Activated CD8-positive, alpha-beta memory T cell treated with anti-CD3 and anti-CD28 coated beads, Interleukin-2, amount 50 U/mL, for 24 hours (primary cell): ENCODE data around the gene CHID1.

Experiments
- DNase-seq: peaks from one replicate; pipeline ENCODE4 v3.0.0-alpha.2; 2020; ENCODE audit errors: extremely low read depth

The CHID1 gene

DNA sequence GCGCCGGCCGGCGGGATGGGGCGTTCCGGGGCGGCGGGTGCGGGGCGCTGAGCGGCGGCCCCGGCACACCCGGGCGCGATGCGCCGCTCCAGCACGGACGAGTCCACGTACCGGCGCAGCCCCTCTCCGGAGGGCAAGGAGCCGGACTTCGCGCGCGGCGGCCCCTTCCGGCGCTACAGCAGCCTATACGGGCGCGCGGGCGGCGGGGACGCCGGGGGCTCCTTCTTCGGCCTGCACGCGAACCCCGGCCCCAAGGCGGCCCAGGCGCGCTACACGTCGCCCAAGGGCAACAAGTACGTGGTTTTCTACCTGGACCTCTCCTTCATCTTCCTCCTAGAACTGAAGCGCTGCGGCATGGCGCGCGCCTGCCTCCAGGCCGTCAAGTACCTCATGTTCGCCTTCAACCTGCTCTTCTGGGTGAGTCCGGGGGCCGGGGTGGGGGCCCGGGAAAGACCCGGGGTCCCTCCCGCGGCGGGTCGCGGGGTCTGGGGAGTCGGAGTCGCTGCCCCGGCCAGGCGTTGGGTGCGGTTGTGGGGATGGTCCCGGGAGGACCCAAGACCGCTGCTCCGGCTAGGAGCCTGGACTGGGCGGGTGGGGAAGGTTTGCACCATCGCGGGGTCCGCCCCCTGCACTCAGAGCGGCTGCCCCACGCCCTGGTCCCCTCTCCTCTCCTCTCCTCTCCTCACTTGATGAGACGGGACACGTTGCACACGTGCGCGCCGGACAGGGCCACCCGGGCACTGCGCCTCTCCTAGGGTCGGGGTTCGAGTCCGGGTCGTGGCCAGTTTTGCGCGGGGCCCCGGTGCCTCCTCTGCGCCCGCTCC lies 60.4 kb downstream of the CHID1 start:
- DNase-seq: no peak

DNA sequence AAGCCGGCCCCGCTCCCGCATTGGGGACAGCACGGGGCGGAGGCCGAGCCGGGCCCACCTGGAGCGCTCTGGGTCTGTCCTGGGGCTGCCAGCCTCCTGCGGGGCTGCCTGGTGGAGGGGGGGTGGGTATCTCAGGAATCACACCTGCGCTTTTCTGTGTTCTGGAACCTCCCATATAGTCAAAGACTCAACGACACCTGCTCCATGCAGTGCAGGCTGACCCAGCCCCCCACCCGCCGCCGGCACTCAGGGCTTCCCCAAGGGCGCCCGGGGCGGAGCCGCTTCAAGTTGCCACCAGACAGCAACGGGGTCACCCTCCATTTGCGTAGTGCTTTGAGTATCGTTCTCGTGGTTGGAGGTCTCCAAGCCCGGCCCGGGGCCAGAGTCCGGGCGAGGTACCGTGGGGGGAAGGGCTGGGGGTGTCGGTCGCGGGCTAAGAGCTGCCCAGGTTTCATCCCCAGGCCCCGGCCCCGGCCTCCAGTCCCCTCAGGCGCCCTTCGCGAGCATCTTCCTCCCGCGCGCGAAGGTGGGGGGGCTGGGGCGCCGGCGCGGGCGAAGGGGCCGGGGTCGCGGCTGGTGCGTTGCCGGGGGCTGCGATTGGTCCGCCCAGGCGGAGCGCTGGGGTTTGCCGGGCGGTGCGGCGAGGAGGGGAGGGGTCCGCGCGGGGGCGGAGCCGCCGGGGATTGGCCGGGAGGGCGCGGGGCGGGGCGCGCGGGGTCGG lies 61.3 kb downstream of the CHID1 start:
- DNase-seq: no peak

DNA sequence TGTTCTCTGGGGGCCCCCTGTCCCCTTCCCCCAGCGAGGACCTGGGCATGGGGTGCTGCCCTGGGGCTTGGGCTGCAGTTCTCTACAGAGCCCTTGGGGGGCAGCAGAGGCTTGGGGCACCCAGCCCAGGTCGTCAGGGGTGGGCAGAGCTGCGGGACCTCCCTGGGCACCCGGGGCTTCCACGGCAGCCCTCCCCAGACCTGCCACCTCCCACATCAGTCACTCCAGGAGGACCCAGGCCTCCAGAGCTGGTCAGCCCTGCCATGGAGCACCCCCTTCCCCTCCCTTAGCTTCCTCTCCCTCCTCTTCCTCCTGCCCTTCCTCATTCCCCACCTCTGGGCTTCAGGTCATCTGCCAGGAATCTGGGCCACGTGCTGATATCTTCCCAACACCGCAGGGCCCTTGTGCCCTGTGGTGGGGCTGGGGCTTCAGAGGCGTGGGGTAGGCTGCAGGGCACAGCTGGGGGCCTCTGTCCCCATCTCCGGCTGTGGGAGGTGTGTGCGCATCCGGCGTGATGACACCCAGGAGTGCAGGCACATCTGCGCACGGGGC lies 62.2 kb downstream of the CHID1 start:
- DNase-seq: no peak

DNA sequence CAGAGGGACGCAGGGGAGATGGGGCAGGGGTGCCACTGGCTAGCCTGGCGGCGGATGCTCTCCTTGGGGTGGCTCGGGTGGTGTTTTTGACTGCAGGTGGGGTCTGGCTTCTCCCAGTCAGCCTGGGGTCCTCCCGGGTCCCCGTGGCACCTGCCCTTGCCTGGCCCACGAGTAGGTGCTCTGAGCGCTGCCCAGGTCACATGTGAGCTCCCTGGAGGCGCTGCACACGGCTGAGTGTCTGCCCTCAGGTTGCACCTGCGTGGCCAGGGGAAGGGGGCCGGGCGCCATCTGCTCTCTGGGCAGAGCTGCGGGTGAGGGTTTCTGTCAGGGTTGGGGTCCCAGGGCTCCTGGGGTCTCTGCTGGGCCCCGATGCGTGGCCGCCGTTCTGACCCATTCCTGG lies 62.7 kb downstream of the CHID1 start:
- DNase-seq: no peak

DNA sequence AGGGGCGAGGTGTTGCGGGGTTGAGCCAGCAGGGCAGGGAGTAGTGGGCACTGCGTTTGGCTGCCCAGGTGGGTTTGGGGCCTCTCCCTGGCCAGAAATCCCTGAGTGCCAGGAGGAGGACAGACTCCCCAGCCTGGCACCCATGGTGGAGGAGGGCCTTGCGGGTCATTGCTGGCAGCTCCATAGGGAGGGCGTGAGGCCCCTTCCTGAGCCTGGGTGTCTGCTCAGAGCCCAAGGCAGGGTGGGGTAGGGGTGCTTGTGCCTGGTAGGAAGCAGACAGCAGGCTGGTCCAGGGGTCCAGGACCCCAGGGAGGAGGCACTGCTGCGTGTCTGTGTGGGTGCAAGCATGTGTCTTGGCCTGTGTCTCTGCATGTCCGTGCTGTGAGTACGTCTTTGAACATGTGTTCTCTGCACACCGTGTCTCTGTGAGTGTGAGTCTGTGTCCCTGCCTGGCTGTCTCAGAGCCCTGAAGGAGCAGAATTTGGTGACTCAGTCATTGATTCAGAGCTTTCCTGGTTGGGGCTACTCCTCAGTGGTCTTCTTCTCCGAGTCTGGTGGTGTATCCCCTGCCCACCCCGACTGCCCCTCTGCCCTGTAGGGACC lies 64.0 kb downstream of the CHID1 start:
- no peak for DNase-seq

DNA sequence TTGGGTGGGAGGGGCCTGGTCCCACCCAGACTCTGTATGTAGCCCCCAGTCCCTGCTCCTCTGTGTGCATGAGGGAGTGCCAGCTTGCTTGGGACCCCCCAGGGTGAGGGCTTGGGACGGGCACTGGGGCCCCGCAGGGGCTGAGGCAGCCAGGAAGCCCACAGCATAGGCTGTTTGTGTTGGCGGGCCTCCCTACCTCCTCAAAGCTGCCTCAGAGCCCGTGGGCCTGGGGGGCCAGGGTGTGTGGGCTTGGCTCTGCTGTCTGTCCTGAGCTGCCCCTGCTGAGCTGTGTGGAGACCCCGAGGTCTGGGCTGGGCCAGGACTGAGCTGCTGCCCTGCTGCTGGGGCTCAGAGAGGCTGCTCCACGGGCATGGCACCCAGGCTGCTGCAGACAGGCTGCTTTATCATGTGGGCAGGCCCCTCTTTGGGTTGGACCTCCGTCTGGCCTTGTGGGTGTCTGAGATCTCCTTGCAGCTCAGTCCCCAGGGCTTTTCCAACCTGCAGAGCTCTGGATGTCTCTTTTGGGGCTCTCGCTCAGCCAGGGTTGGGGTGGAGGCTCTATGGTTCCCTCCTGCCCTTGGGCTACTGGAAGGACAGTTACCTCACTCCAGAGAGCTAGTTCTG lies 64.6 kb downstream of the CHID1 start:
- DNase-seq: no peak

- DNase-seq: no peak
Measured at GRCh38 chr11:844693-845644, 65.6 kb downstream of the CHID1 start.

- no peak for DNase-seq
Measured at GRCh38 chr11:843818-844692, 66.6 kb downstream of the CHID1 start.

DNA sequence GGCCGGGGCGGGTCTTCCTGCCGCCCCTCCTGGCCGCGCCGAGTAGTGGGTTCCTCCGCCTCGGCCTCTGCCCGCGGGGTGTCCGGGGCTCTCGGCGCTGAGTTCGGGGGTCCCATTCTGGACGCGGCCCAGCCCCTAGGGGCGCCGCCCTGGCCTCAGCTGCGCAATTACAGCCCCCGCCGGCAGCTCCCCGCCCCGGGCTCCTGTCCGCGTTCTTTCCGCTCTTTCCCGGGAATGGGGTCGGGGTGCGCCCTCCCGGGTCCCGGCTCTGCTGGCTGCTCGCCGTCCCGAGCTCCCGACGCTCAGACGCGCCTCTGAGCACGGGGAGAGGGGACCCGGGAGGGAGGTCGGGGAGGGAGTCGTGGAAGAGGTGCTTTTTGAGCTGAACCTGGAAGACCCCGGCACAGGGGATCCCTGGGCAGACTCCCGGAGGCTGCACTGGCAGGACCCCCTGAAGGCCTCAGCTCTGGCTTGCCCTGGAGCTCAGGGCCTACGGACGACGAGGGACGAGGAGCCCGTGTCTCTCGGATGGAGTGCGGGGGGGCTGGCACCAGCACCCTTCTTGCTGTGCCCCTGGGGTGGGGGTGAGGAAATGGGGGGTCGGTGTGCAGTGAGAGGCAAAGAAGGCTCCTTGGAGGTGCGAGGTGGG lies 67.4 kb downstream of the CHID1 start:
- no peak for DNase-seq

- peak; percentile 64 for DNase-seq
Measured at GRCh38 chr11:842370-843002, 68.1 kb downstream of the CHID1 start, which contains the start of the genes POLR2L and TSPAN4. POLR2L (minus strand) TSS chr11:842529; CDS start chr11:842508, 21 bp downstream. TSPAN4 (plus strand) TSS chr11:842852; CDS start chr11:850305, 7,453 bp downstream.

DNA sequence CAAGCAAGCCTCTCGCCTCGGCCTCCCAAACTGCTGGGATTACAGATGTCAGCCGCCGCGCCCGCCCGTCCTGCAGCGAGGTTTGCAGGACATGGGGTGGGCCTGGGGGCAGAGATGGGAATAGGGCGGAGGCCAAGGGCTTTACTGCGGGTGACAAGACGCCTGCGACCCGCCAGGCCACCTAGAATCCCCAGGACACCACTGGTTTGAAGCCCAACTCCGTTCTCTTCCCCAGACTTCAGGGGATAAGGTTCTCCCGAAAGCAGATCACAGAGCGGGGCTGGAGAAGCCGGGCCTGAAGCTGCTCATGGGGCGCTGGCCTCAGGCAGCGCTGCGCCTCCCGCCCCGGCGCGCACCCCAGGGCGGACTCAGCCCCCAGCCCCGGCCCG lies 68.6 kb downstream of the CHID1 start:
- no peak for DNase-seq

DNA sequence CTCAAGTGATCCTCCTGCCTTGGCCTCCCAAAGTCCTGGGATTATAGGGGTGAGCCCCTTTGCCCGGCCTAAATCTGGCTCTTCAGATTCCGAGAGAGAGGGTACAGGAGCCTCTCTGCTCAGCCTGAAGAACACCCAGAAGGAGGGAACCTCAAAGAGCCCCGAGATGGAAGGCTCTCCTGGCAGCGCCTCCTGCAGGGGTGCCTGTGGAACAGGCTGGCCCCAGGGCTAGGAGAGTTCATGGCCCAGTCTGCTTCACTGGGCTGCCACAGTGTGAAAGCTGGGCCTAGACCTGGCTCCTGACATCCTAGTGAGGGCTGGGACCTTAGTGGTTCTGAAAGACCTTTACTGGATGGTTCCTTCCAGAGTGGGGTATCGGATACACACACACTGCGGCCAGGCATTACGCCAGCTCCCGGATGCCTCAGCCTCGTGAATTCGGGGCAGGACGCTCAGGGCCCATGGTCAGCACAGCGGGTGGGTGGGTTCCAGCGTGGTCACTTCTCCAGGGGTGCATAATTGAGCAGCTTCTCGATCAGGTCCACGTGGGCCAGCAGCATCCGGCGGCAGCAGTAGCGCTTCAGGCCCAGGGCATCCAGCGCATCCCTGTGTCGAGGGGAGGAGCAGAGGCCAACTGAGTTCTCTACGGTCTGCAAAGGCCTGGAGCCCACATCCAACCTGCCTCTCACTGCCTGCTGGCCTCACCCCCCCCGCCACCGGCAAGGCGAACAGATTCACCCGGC lies 70.6 kb downstream of the CHID1 start:
- no peak for DNase-seq

DNA sequence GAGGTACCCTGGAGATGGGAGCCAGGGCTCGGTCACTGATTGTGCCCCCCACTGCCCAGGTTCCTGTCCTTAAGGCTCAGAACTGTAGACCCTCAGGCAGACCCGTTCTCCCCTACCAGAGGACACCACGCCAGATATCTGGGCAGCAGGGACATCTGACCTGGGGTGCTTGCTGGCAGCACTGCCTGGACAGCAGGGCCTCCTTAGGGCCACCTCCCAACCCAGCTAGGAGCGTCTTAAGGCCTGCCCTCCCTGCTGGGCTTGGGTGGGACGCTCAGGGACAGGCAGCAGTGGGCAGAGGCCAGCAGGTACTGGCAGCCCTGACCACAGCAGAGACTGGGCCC lies 71.4 kb downstream of the CHID1 start:
- no peak for DNase-seq

GRCh38 chr11:838441-839279 lies 72.0 kb downstream of the CHID1 start:
- DNase-seq: no peak

GRCh38 chr11:837990-838307 lies 72.7 kb downstream of the CHID1 start:
- no peak for DNase-seq

DNA sequence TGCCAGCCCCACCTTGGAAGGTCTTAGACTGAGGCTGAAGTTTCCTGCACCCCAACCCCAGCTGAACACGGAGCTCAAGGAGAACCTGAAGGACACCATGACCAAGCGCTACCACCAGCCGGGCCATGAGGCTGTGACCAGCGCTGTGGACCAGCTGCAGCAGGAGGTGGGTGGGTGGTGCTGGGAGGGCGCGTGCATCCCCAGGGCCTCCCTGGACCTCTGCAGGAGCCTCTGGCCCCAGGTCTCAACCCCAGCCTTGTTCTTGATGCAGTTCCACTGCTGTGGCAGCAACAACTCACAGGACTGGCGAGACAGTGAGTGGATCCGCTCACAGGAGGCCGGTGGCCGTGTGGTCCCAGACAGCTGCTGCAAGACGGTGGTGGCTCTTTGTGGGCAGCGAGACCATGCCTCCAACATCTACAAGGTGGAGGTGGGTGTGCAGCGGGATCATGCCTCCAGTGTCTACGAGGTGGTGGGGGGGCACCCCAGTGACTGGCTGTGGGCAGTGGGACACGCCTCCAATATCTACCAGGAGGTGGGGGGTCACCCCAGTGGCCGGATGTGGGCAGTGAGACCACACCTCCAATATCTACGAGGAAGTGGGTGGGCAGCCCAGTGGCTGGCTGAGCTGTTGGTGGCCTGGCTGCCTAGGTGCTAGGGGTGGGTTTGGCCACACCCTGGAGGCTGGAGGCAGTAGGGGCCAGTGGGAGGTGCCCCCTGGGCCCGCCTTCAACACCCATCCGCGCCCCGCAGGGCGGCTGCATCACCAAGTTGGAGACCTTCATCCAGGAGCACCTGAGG lies 73.2 kb downstream of the CHID1 start:
- no peak for DNase-seq

DNA sequence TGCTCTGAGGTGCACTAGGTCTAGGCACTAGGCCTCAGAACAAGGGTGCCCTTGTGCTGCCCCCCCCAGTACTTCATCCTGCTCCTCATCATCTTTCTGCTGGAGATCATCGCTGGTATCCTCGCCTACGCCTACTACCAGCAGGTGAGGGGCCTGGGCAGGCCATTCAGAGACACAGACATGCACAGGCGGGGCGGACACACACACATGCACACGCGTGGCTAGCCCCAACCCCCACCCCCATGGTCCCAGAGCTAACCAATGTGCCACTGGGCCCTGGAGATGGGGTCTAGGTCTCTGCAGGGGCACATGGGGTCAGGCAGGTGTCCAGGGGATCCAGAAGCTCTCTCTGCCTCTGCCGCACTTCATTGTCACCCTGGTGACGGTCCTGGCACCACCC lies 73.9 kb downstream of the CHID1 start:
- DNase-seq: no peak
